Myocyte (in vitro differentiated cells): Measurements from ENCODE around the gene CTBS. TPM values are rescaled to one million over a fixed set of nuclear protein-coding genes. Genes with fewer than 3 reads are reported as not detected.
"Not testable (repeated sequence)": the region's sequence is repeated elsewhere in the genome, so short reads cannot be mapped to it uniquely, and the experiment has no call there.

Source experiments
- DNase-seq: peaks from one replicate; pipeline ENCODE4 v3.0.0-alpha.2; 2012; ENCODE audit warnings: low read depth
- total RNA-seq: library from RNA; depleted of rRNA; stranded (reverse); fragments of >200 nt; gene quantifications from 2 replicates; pipeline ENCODE4 v1.2.3, GENCODE V29; 2014

CTBS gene
- total RNA-seq, 1 donor from 2014 or later: 9.5 TPM

GRCh38 chr1:84585803-84586202 lies 11.6 kb upstream of the CTBS start:
- DNase-seq: no peak

- no peak for DNase-seq
Observed at GRCh38 chr1:84584126-84584525, 9.9 kb upstream of the CTBS start.

- no peak for DNase-seq
Observed at GRCh38 chr1:84583648-84584047, 9.4 kb upstream of the CTBS start.

- no peak for DNase-seq
Observed at GRCh38 chr1:84582802-84583587, 8.8 kb upstream of the CTBS start.

- no peak for DNase-seq
Observed at GRCh38 chr1:84581648-84582047, 7.4 kb upstream of the CTBS start.

GRCh38 chr1:84574936-84575335 lies 696 bp upstream of the CTBS start:
- DNase-seq: no peak

- DNase-seq: no peak
Observed at GRCh38 chr1:84573481-84573966, 716 bp downstream of the CTBS start.

- DNase-seq: no peak
Observed at GRCh38 chr1:84571150-84571535, 3.1 kb downstream of the CTBS start.

GRCh38 chr1:84570436-84571149 lies 3.6 kb downstream of the CTBS start:
- DNase-seq: no peak

GRCh38 chr1:84569216-84569615 lies 5.0 kb downstream of the CTBS start:
- no peak for DNase-seq

- DNase-seq: no peak
Observed at GRCh38 chr1:84550826-84551225, 23.4 kb downstream of the CTBS start.

- DNase-seq: peak; percentile 24
Observed at GRCh38 chr1:84541679-84542078, 32.6 kb downstream of the CTBS start.

GRCh38 chr1:84540759-84541158 lies 33.5 kb downstream of the CTBS start:
- no peak for DNase-seq

GRCh38 chr1:84539972-84540371 lies 34.3 kb downstream of the CTBS start:
- no peak for DNase-seq

- peak; percentile 47 for DNase-seq
Observed at GRCh38 chr1:84538599-84538998, 35.6 kb downstream of the CTBS start.

GRCh38 chr1:84525779-84526178 lies 48.5 kb downstream of the CTBS start:
- no peak for DNase-seq

- DNase-seq: no peak
Observed at GRCh38 chr1:84524590-84524989, 49.6 kb downstream of the CTBS start.

GRCh38 chr1:84510668-84511067 lies 63.6 kb downstream of the CTBS start:
- no peak for DNase-seq

GRCh38 chr1:84510165-84510564 lies 64.1 kb downstream of the CTBS start:
- no peak for DNase-seq

GRCh38 chr1:84509029-84509428 lies 65.2 kb downstream of the CTBS start:
- DNase-seq: no peak

GRCh38 chr1:84508510-84508909 lies 65.7 kb downstream of the CTBS start:
- no peak for DNase-seq

GRCh38 chr1:84507887-84508286 lies 66.4 kb downstream of the CTBS start:
- DNase-seq: not testable (repeated sequence)
